GM18858 (cell line): ENCODE measurements around the gene SMAD1.
"Not testable (repeated sequence)": the region's sequence is repeated elsewhere in the genome, so short reads cannot be mapped to it uniquely, and the experiment has no call there.

Source experiments
- ATAC-seq: cut with Tn5 transposase; IDR thresholded peaks from one replicate; pipeline ENCODE4 v1.9.1; 2021; ENCODE audit not compliant: unreplicated experiment

The SMAD1 gene

DNA sequence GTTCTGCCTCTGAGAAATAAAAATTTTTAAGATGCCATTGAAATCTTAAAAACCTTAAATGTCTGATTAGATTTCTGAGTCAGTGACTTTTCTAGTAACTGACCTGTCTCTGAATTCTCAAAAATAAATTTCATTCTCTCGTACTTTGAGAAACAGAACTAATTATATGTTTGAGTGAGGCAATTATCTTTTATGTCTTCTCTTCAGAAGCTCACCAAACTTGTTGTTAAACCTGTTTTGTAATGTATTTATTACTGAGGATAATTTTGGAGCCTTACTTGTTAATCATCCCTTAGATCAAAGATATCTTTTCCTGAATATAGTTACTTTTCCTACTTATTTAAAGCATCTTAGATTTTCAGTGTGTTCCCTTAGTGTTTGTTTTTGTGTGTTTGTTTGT, 73.0 kb downstream of the SMAD1 start:
- no peak for ATAC-seq

DNA sequence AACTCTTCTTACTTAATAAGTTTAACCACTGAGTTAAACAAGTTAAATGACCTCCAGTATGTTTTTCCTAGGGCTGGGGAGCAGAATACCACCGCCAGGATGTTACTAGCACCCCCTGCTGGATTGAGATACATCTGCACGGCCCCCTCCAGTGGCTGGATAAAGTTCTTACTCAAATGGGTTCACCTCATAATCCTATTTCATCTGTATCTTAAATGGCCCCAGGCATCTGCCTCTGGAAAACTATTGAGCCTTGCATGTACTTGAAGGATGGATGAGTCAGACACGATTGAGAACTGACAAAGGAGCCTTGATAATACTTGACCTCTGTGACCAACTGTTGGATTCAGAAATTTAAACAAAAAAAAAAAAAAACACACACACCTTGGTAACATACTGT, 76.1 kb downstream of the SMAD1 start:
- peak; percentile 76 for ATAC-seq

DNA sequence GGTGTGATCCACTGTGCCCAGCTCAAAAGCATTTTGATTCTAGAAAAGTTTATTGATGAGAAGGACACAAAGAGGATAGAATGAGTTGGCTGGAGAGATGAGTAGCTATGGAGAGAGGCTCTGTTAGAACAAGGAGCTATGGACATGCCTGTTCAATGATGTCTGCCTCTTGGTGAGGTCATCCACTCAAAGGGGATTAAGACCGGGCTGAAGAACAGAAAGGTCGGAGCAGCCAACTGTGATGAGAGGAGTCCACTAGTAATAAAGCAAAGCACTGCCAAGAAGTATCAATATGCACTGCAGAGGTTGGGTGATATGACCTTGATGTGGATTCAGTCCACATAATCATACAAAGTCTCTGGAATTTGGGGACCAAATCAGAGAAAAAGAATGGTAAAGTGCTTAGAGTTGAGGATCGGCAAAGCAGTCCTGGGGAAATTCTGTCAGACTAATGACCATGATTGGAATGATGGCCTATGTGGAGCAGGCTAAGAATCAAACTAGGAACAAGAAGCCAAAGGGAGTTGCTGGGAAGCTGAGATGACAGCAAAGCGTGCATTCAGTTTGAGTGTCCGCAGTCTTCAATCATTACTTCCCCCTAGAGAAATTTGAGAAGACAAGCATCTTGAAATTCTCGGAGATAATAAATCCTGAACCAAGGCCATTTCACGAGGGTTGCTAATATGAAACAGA, 81.8 kb downstream of the SMAD1 start:
- ATAC-seq = no peak

DNA sequence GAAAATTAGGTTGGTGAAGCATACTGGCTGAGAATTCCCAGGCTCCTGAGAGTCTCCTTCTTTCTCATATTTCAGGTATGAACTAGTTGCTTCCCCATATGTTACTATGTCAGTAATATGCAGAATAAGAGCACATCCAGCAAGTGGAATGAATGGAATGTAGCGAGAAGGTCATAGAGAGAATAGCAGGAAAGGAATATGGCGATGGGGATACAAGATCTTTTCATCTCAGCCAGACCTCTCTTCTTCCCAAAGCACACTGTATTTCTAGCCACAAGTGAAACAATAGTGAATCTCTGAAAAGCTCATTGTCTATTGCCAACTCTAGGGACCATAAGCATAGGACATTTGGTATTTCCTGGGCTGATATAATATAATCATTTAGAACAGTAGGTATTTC, 82.9 kb downstream of the SMAD1 start:
- ATAC-seq = no peak

DNA sequence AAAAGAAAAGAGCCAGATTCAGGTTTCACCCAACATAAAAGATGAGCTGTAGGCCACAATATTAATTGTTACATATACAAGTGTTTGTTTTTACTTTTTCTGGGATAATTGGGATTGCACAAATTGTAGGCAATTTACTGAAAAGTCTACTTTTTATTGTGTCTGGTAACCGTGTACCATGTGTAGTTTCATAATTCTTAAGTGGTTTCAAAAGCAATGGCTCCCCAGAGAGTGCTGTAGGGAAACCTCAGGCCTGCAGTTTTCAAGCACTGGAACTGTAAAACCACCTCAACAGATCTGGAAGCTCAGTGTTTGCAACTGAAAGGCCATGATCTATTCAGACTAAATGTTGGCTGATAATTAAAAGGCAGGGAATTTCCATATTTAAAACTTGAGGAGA, 83.7 kb downstream of the SMAD1 start:
- ATAC-seq = no peak

DNA sequence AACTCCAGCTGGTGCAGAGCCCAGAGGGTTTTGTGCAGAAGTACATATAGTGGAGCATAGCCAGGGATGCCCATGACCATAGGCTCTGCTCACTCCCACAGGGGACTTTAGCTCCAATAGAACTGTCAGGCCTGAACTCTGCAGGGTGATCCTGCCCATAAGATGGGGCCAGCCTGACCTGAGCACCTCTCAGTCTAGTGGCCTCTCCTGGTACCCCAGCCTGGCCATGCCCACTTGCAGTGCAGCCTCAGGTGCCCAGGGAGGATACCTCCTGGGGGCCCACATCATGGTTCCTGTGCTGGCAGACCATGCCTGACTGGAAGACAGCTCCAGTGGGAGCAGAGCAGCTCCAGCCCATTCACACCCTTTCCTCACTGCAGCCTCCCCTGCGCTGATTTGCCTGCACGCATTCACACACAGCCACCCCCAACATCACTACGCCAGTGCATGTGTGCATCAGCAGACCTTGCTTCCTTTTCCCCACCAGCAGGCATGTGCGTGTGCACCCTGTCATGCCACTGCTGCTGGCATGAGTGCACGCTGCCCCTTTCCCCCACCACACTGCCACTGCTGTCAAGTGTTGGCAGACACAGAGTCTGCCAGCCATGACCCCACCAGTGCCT, 84.5 kb downstream of the SMAD1 start:
- ATAC-seq = no peak

DNA sequence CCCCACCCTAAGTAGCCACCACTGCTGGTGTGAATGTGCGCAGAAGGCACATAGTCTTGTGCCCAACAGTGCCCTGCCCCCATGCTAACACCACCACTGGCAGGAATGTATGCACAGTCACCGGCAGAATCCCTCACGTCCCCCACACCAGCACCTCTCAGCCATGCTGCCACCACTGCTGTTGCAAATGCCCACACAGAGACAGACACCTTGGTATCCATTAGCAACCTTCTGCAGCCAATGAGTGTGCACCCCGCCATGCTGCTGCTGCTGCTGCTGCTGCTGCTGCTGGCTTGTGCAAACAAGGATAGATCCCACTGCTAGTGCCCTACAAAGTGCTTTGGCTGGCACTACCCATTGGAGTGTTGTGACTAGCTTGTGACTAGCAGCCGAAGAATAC, 85.1 kb downstream of the SMAD1 start:
- no peak for ATAC-seq

DNA sequence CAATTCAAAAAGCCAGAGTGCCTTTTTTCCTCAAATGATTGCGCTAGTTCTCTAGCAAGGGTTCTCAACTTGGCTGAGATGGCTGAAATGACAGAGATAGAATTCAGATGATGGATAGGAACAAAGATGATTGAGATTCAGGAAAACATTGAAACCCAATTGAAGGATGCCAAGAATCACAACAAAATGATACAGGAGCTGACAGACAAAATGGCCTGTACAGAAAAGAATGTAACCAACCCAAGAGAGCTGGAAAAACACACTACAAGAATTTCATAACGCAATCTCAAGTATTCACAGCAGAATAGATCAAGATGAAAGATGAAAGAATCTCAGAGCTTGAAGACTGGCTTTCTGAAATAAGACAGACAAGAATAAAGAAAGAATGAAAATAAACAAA, 85.9 kb downstream of the SMAD1 start:
- ATAC-seq = no peak

DNA sequence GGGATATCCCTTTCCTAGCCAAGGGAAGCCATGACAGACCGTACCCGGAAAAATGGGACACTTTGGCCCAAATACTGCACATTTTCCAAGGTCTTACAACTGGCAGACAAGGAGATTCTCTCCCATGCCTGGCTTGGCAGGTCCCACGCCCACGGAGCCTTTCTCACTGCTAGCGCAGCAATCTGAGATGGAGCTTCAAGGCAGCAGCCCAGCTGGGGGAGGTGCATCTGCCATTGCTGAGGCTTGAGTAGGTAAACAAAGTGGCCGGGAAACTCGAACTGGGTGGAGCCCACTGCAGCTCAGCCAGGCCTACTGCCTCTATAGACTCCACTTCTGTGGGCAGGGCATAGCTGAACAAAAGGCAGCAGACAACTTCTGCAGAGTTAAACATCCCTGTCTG, 92.9 kb downstream of the SMAD1 start:
- not testable (repeated sequence) for ATAC-seq

DNA sequence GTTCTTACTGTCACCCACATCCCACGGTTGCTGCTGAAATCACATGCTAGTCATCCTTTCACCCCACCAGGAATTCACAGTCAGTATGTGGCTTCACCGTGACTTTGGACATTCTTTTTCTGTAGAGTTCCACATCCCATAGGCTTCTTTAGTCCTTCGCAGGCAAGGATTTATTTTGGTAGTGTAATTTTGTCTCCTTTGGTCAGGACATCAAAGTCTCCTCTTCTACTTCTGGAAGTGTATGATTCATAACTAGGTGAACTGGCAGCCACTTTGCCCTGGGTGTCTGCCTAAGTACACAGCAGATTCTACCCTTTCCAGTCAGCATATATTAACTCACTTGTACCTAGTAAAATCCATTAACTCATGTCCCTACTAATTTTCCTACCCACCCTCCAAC, 99.3 kb downstream of the SMAD1 start:
- no peak for ATAC-seq

DNA sequence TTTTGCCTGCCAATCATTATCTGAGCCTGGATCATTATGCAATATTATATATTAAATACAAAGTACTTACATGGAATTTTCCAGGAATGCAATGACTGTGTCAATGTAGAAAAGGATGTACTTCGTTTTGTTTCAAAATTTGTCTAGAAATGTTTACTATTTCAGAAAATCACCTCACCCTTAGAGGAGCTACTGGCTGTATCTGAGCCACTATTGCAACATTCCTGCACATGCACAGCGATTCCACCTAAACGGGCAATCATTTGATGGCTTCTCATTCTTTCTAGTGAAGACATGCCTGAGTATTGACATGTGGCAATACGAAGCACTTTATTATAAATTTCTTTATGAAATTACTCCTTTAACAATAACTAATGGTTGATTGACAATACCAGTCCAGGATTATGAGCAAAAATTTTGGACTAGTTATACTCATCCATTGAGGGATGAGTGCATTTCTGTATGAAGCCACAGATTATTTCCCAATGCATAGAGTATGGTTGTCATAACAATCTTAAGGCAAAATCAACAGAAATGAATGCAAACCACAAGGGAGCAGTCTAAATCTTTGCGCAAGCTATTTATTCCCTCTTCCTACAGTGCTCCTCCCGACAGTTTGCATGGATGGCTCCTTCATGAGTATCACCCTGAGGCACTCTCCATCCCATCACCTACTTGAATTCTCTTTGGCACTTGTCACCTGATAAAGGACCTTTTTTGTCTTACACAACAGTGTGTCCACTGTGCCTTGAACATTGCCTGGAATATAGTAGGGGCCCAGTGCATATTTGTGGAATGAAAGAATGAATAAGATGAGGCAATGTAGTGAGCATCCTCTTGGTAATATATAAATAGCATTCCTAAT, 101.8 kb downstream of the SMAD1 start:
- no peak for ATAC-seq

DNA sequence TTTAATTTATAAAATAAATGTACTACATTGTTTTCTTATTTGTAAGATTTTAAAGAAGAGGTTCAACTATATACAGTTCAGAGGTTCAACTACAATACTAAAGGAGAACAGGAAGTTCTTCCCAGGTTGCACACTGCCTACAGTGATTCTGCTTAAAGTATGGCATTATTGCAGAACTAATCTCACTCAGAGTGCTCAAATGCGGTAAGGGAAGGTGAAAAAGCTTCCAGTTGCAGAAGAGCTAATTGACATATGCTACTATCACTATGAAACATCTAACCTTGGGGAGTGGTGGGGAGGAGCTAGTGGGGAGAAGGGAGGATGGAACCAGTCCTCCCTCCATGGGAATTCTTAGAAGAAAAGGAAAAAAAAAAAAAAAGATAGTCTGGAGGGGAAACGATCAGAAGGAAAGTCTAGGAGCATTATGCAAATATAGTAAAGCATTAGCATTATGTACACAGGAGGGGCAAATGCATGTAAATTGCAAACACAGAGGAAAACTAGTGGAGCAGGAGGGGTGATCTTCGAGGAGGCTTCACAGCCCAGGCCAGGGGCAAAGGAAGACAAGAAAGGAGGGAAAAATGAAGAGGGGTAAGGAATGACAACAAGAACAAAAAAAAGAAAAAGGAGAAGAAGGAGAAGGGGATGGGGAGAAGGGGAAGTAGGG, 105.6 kb downstream of the SMAD1 start:
- ATAC-seq = no peak

DNA sequence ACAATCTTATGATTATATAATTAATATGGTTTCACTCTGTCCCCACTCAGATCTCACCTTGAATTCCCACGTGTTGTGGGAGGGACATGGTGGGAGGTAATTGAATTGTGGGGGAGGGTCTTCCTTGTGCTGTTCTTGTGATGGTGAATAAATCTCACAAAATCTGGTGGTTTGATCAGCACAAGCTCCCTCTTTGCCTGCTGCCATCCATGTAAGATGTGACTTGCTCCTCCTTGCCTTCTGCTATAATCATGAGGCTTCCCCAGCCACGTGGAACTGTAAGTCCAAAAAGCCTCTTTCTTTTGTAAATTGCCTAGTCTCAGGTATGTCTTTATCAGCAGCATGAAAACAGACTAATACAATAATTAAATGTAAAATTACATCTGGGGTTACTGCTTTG, 107.7 kb downstream of the SMAD1 start:
- ATAC-seq = not testable (repeated sequence)

DNA sequence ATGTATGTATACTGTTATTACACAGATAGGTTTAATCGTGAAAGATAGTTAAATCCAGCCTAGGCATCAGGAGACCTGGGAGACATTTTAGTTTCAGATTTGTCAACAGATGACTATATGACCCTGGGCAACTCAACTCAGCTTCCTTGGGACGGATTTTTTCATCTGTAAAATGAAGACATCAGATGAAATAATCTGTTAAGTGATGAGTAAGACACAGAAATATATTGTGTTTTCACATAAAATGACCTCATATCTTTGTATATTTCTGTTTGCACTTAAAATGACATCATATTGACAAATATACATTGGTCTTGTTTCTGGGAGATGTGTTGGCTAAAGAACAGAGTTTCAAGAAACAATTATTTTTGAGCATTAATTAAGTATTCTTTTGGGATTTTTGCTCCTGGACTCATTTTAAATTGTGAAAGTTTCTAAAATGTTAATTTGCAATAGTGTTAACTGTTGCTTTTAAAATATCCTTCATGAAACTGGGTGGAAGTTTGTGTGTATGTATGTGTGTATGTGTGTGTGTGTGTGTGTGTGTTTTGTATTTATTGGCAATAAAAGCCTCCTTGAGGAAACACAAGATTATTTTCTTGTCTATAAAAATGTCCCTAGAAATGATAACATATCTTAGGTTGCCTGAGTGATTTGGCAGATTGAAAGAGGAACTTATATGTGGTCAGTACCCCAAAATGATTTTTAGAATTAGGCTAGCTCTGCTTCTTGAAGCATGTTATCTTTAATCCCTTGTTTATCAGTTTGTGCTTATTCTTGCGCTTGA, 108.5 kb downstream of the SMAD1 start:
- ATAC-seq = no peak

DNA sequence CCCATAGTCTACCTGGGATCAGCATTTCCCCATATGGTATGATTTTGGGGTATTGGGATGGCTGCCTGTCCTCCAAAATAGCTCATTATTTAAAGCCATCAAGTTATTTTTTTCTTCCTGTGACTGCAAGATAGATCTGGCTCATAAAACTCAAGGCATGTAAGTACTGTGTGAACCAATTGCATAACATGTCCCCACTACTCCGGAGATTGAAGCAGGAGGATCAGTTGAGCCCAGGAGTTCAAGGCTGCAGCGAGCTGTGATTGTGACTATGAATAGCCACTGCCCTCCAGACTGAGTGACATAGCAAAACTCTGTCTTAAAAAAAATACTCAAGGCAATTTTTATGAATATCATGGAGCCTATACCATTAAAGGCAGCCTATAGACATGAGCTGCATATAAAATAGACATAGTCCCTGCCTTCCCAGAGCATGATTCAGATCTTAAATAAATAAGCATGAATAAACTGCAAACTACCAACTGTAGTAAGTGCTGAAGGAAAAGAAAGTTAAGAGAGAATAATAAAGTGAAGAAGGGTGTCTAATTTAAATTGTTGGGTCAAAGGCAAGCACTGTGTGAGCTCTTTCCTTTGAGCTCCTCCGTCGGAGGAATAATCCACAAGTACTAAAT, 120.6 kb downstream of the SMAD1 start:
- no peak for ATAC-seq

DNA sequence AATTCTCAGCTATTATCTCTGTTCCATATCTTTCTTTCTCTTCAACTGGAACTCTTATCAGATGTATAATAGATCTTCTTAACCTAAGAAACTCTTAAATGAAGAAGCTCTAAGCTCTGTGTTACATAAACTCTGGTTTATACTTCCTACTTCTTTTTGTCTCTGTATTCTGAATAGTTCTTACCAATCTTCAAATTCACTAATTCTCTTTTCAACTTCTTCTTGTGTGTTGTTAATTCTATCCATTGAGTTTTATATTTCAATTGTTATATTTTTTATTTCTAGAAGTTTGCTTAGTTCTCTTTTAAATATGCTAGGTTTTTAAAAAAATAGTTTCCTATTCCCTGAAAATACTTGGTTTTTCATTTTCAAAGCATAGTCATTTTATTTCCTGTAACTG, 124.3 kb downstream of the SMAD1 start:
- no peak for ATAC-seq
